ENCODE measurements around the gene PIK3C2B.

PIK3C2B gene

DNA sequence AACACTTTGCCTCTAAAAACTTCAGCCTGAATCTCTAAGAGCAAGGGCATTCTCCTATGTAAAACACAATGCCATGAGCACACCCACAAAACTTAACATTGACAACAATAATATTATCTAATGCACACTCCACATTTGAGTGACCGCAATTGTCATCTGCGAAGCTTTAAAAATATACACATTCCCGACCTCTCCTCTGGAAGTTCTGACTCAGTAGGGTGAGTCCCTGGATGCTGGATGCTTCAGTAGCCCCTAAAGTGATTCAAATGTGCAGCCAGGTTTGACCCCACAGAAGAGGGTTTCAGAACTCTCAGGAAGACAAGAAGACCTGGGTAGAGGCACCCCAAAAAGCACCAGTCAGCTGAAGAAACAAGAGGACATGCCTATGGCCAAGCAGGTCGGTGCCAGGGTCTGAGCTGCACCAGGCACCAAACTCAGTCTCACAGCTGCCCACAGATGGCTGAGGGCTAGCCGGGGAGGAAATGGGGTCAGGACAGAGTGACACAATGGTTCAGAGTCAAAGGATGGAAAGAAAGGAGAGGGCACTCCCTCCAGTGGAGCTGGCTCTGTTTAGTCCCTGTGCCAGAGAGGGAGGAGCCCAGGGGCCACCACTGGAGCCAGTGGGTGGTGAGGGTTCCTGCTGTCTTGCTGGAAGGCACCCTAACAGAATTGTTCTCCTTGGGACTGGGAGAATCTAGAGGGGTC is 17.4 kb downstream of the PIK3C2B start:
- no peak for FAIRE-seq

DNA sequence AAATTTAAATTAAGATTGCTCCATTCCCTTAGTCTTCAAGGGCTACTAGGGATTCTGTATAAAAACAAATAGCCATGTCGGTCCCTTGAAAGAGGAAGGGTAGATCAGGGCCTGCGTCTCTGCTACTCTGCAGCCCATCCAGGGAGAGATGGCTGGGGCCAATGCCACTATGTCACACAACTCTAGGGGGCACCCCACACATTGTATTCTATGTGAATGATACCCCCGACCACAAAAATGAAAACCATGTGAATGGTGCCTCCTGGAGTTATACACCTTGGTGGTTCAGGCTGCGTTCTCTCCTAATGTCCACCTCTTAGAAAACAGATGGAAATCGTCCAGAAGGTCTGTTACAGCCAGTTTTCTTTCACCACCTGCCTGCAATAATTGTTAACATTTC is 18.0 kb downstream of the PIK3C2B start:
- FAIRE-seq, result no peak

DNA sequence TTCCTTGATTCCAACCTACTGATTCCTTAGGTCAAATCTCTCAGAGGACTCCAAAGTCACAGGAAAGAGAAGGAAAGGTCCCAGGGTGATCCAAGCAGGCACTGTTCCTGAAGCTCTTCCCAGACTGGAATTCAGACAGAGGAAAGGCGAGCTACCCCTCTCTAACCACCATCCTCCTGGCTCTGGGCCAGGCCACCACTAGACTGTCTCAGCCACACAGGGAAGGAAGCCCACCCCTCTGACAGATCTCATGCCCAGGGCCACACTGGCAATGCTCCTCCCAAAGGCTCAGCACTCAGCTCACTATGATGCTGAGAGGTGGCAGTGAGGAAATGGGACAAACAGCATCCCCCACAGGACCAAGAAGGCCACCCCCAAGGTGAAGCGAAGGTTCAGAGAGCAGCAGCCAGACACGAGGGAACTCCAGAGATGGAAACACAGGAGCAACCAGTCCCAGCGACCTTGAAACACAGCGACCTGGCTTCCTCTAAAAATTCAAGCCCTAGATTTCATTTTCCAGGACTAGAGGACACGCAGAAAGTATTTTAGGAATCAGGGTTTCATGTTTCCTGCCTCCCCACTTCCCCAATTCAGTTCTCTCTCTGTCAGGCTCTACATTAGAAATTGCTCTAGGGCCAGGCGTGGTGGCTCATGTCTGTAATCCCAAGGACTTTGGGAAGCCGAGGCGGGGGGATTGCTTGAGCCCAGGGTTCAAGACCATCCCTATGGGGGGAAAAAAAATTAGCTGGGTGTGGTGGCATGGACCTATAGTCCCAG is 18.8 kb downstream of the PIK3C2B start:
- FAIRE-seq, result no peak

DNA sequence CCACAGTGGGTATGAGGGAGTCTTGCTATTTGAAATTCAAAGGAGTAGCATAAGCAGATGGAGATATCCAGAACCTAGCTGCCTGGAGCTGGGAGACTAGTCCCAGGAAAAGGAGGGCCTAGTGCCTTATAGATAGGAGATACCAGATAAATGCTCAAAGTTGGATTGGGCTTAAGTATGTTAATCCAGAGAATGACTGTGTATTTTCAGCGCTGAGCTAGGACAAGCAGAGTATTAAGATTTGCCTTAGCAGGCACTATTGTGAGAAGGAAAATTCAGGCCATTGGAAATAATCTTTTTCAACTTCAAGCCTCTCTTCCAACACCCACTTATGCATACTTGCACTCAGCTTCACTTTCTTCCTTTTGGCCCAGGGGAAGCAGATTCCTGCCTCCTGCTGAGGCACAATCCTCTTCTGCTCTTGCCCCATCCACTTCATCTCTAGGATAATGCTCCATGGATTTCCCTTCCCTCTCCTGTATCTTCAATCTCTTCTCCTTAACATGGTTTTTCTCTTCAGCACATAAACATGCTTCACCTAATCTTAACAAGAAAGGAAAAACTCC is 21.1 kb downstream of the PIK3C2B start:
- FAIRE-seq, result no peak

DNA sequence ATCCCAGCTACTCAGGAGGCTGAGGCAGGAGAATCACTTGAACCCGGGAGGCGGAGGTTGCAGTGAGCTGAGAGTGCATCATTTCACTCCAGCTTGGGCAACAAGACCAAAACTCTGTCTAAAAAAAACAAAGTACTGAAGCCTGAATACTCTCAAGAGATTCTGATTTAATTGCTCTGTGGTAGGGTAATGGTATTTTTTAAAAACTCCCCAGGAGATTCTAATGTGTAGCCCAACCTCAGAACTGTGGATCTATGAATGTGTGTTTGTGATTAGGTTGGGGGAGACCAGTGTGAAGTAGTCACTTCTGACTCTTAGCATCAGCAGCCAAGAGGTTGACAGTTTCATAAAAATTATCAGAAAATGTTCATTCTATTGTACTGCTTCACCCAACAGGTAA is 21.9 kb downstream of the PIK3C2B start:
- no peak for FAIRE-seq

DNA sequence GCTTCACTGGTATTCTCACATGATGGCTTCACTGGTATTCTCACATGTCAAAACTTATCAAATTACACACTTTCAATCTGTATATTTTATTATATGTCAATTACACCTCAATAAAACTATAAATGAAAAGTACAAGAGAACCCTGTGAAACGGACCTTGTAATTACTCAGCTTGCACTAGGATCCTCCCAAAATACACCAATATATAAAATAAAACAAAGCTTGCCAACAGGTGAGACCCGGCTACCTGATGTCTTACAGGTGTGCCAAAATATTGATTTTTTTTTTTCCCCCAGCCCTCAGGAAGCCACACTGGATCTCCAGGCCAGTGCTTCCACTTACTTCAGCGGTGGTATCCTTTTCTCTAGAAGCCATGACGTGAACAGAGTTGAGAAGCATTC is 22.9 kb downstream of the PIK3C2B start:
- FAIRE-seq, result no peak

DNA sequence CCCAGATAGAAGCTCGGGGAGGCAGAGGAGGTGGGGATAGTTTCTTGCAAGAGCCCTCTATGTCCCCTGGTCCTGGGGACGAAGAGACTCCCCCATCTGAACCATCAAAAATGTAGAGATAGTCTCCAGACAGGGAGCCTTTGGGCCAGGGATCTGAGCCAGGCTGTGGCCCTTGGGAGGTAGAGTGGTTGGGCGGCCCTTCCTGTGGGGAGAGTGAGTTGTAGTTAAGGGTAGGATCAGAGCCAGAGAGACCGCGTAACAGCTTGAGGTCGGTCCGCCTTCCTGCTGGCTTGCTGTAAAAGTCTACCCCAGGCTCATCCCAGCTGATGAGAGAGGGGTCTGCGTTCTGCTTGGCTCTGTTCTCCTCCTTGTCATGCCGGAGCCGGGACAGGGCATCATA is 25.3 kb downstream of the PIK3C2B start:
- no peak for FAIRE-seq

DNA sequence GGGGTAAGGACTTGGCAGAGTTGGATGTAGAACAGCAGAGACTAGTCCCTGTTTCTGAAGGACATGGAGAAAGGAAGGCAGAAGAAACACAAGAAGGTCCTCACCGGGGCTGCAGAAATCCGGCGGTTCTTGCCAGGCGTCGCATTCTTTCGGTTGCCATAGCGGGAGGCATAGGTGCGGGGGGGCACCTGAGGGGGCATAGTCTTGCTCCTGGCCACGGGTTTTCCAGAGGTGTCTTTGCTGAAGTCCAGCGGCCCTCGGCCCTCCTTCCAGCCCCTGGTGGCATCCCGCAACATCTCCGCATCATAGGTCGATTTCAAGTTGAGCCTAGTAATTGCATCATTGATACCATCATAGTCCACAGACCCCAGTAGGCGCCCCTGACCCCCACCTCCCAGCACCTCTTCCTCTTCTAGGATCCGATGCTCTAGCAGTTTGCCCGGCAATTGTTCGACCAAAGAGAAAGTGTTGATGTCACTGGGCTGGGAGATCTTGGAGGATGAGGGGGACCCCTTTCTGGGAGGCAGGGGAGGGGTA is 25.8 kb downstream of the PIK3C2B start:
- FAIRE-seq, result no peak

DNA sequence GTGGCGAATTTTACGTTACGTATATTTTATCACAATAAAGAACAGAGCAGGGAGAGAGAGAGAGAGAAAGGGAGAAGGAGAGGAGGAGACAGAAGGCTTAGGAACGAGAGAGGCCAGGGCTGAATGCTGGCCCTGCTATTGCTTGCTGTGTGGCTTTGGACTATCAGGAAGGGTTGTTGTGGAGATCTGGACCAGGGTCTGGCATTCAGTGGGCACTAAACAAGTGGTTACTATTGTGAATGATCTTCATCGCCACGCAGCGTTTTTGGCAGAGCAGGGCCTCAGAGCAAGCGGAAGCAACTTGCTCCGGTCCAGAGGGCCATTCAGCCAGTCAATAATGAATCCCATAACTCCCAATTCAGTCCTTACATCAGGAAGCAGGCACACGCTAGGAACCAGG is 26.4 kb downstream of the PIK3C2B start:
- FAIRE-seq, result no peak

DNA sequence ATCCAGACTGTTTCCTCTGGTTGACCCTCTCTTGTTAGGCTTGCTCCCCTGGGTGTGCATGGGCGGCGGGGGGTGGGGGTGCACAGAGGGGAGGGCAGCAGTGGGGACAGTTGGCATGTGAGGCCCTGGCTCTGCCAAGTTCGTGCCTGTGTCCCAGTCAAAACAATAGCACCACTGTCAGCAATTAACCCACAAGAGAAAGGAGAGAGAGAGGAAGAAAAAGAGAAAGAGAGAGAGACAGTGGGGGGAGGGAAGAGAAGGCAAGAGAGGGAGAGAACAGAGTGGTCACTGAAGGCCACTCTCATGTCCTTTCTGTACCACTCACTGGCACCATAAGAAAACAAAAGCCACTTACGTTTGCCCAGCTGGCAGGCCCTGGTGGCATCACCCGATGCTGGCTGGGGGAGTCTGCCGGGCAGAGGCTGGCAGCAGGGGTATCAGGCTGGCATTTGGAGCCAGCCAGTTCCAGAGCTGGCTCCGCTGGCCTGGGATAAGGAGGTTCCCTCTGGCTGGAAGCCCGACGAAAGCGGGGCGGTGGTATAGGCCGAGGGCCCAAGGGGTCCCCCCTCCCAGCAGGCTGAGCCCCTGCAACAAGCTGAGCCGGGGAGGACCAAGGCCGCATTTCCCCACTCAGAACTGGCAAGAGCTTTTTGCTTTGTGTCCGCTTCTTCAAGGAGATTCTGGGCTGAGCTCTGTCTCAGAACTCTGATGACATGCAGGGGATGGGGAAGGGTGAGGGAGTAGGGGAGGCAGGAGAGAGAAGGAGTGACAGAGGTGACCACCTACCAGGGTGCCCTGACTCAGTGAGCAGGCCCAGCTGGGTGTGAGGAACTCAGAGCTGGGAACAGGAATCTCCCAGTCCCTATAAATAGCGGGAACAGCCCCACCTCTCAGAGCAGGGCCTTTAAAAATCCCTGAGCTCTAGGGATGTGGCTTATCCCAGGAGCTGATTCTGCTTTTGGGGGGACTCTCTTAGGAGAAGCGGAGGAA is 27.9 kb downstream of the PIK3C2B start:
- FAIRE-seq, result no peak

DNA sequence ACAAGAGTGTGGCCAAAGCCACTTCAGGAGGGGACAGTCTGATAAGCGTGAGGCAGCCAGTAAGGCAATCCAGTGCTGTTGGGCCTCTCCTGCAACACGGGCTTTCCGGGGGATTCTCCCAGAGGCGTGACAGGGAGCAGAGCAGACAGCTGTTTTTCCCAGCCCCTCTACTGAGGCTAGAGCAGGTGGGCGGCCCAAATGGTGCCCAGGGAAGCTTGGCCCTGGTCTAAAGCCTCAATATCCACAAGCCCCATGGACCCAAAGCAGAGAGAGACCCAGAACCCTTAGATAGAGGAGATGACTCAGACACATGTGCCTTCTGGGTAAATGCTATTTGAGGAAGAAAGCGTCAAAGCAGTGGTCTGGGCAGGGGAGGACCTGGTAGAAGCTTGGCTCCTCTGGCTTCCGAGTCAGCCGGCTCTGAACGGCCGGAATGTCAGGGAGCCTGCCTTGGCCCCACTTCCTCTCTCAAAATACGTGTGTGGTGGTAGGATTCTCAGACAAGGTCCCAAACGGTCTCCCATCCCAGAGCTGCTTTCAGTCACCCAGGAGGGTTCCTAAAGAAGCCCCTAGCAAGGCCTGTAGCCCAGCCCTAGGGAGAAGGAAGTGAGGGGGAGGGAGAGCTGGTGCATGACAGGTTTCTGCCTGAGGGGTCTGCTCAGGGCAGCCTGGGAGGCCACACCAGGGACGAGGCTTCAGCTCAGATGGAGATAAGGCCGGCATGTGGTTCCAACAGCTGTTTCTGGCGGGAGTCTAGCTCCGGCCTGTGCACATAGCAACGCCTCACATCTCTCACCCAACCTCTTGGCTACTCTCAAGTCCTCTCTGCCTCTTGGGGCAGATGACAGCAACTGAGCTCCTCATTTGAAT is 28.8 kb downstream of the PIK3C2B start:
- no peak for FAIRE-seq

DNA sequence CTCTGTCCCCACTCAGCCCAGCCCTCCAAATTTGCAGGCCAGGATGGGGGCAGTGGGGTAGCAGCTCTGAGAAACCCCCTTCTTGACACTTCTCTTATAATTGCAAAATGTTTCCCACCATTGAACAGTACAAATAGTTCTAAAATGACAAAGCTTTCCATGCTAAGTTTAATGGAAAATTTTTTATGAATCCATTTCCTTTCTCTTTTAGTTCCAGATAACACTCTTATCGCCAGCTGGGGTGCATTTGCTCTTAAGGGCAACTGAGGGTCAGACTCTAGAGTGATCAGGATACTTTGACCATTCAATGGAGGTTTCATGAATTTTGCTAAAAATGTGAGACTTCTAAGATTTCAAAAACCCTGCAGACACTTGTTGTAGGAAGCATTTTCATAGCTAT is 29.9 kb downstream of the PIK3C2B start:
- no peak for FAIRE-seq

DNA sequence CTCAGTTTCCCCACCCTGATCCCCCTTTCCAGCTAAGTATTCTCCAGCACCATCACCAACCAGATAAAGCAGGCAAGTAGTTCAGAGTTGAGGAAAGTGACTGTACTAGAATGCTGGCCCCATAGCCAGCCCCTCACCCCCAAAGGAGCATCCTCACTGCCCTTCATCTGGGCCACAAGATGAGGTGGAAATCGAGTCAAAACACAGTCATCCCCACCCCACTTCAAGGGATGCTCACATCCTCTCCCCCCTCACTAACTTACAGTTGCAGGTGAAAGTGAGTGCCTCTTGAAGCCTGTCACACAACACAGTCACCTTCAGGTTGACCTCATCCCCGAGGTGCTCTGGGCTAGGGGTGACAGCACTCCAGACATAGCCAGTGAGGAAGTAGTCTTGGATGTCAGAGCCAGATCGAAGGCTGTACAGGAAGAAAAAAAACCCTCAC is 30.4 kb downstream of the PIK3C2B start:
- no peak for FAIRE-seq

DNA sequence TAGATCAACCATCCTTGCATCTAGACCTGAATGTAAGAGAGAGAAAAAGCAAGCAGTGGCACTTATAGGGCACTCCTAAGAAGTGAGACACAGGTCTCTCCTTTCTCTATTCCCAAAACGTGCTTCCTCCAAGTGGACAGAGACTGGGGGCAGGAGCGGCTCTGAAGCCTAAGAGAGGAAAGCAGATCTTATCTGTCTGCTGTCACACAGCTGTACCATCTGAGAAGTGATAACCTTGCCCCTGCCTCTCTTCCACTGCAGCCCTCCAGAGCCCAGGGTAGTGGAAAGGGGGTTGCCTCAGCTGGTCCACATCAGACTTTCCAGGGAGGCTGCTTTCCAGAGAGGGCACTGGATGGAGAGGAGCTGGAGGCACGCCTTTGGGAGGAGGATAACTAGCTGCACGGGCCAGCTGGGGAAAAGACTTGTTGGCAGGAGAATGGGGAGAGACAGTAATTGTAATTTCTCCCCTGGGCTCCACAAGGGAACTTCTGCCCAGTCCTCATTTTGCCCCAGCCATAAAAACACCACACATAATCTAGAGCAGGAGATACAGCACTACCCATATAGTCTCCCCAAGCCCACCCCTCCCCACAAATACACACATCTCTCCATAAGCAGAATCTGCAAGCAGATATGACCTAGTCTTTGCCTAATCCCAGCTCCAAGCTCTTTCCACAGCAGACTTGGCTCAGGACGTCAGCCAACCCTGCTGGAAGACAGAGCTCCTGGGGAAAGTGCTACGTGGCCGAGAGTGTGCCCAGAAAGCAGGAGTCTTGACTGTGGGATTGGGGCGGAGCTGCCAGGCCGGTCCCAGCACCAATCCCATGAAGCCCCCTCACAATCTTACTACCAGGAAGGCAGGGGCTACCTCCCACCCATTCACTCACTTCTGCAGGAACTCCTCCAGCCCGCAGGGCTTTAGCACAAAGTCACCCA is 31.2 kb downstream of the PIK3C2B start:
- no peak for FAIRE-seq

DNA sequence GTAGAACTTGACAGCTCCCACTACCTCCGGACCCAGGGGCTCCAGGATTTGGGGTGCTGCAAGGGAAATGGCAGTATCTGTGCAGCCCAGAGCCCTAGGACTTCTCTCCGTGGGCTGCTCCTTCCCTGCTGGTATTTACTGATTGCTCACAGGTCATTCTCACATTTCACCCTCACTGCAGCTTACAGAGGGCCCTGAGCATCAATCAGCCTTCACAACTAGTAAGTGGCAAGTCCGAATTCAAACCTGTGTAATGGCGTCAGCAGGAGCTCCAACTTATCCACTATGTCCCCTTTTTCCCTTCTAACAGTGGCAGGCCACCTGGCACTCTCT is 32.4 kb downstream of the PIK3C2B start:
- FAIRE-seq, result no peak

DNA sequence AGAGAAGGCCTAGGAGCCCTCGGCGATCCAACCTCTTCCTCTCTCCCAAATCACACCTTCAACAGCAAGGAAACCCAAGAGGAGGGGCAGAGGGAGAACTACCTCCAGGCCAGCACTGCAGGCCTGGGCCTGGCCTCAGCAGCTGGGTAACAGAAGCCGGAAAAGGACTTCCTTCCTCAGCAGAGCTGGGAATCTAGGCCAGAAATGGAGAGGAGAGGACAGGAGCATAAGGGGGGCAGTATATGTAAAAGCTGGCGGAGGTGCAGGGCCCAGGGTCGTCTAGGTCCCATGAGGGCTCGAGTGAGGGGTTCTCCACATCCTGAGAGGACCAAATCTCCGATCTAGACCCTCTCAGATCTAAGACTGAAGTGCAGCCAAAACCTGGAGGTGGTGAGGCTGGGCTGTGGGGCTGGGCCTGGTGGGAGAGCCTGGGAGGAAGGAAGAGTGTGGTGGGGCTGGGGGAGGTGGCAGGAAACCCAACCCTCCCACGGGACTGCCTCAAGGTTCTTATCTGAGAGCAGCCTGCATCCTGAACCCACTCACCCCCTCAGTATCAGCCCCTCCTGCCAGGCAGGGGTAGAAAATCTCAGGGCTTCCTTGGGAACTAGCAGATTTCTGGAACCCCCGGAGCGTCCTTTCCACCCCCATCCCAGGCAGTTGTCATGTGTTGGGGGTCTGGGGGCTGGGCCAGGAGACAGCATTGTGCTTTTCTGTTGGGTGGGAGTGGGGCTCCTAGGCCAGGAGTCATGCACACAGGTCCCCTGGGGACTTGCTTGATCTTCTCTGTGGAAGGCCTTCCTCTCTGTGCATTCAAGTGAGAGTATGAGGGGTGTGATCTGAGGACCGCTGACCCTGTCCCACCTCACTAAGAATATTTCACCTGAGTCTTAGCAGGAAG is 33.0 kb downstream of the PIK3C2B start:
- FAIRE-seq, result no peak

DNA sequence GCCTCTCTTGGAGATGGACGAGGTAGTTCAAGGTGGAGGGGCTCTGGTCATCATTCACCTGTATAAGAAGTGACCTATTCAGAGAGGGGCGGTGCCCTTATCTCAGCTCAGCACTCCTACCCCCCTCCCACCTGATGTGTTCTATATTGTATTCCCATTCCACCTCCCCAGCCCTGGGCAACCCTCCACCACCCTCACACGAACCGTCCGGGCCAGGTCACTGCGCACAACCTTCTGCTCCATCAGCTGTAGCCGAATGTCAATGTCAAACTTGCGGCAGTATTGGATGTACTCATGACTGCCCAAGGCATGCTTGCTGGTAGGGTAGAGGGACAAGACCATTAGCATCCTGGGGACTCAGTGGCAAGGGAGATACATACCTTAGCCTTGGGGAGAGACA is 34.3 kb downstream of the PIK3C2B start:
- no peak for FAIRE-seq

DNA sequence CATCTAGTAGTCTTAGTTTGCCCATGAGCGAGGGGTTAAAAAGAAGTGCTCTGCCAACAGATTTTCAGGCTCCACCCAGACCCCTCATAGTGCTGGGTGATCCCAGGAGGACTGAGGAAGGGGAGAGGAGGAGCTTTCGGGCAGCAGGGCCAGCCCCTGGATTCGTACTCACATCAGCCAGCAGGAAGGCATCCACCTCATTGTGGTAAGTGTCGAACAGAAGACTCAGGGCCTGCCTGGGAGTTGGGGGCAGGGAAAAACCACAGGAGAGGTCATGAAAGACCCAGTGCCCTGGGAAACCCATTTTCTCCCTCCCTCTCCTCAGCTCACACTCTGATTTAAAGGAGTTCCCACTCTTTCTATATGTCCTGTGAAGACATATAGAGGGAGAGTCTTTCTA is 34.9 kb downstream of the PIK3C2B start:
- no peak for FAIRE-seq

DNA sequence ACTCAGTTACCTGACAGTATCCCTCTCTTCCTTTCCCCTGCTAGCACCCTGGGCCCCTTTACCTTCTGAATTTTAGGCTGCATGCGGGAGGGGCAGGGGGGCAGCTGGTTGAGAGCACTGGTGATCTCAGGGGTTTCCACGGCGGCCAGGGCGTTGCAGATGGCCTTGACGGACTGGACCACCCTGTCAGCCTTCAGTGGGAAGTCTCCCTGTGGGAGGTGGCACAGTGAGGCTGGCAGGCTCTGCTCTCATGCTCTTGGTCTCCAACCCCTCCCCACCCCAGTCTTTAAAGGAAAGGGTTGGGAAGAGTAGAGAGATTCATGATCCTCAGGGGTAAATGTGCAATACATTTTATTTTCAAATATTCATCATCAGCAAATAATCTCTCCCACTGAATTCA is 36.9 kb downstream of the PIK3C2B start:
- FAIRE-seq, result no peak
